GM12878 (cell line): ENCODE results near the gene RTEL1. TPM values are rescaled to one million over a fixed set of nuclear protein-coding genes. Genes with fewer than 3 reads are reported as not detected.

ENCODE experiments used
- ATAC-seq: fragments of 200-7000 bp; cut with Tn5 transposase; 3 replicates; pipeline ENCODE4 v1.9.1; 2020; ENCODE audit warnings: mild to moderate bottlenecking, moderate library complexity
- BruUV-seq: library from RNA; stranded (reverse); fragments of 400-500 nt; replicated peaks from 2 replicates; lab custom pipeline; 2021; lab: Mats Ljungman, UMichigan
- CTCF ChIA-PET: fragments of 300-600 bp; sonication (Branson Sonifier 250); formaldehyde crosslinking; extraction: SDS; loops from one replicate; lab custom pipeline; 2021; ENCODE audit warnings: inconsistent platforms; lab: Yijun Ruan, JAX
- POLR2A ChIA-PET: fragments of 350-600 bp; formaldehyde crosslinking; extraction: SDS; loops from one replicate; lab custom pipeline; 2021; ENCODE audit warnings: inconsistent platforms; lab: Charles Lee
- RAD21 ChIA-PET: fragments of 300-600 bp; sonication (Branson Sonifier 250); formaldehyde crosslinking; loops from one replicate; lab custom pipeline; 2023; ENCODE audit warnings: antibody characterized with exemption; ENCODE audit not compliant: unreplicated experiment; lab: Charles Lee
- SMC1A ChIA-PET: fragments of 300-600 bp; sonication (Branson Sonifier 250); formaldehyde crosslinking; loops from one replicate; lab custom pipeline; 2023; ENCODE audit not compliant: unreplicated experiment, uncharacterized antibody; lab: Charles Lee
- DNase-seq: peaks from one replicate; pipeline ENCODE4 v3.0.0-alpha.2; 2011; ENCODE audit warnings: low read depth, low spot score
- FAIRE-seq: peaks from 3 replicates; lab custom pipeline; 2011; peaks lifted over from hg19 to GRCh38; lab: Jason Lieb, UNC
- H2AFZ ChIP-seq: 2 replicates; pipeline ENCODE4 v1.6.0; 2011; ENCODE audit warnings: low read depth, low read length, control low read depth; ENCODE audit not compliant: control insufficient read depth
- H3K27ac ChIP-seq: 2 replicates; pipeline ENCODE4 v1.5.1; 2011; ENCODE audit warnings: control low read depth; ENCODE audit not compliant: control insufficient read depth, insufficient read depth
- H3K27me3 ChIP-seq, 2 experiments: replicated peaks in 1 of 2; 2 replicates each; pipeline versions ENCODE4 v1.6.0 to v1.6.1; 2011; ENCODE audit warnings: low read length in 1 of 2; ENCODE audit not compliant: control insufficient read depth in 2 of 2, insufficient read depth in 2 of 2
- H3K36me3 ChIP-seq, 2 experiments: 2 replicates each; pipeline ENCODE4 v1.5.1; 2011; ENCODE audit warnings: low read length in 1 of 2; ENCODE audit not compliant: control insufficient read depth in 2 of 2, insufficient read depth in 2 of 2
- H3K4me1 ChIP-seq: 2 replicates; pipeline ENCODE4 v1.6.1; 2011; ENCODE audit warnings: mild to moderate bottlenecking, low read length, moderate library complexity, mixed read lengths; ENCODE audit not compliant: control insufficient read depth, insufficient read depth
- H3K4me2 ChIP-seq: 2 replicates; pipeline ENCODE4 v1.6.0; 2011; ENCODE audit warnings: control low read depth; ENCODE audit not compliant: control insufficient read depth, insufficient read depth
- H3K4me3 ChIP-seq: fragments of 200-600 bp; sonication (generic); 2 replicates; pipeline ENCODE4 v1.5.1; 2016
- H3K79me2 ChIP-seq: 2 replicates; pipeline ENCODE4 v1.6.0; 2011; ENCODE audit warnings: low read length; ENCODE audit not compliant: control insufficient read depth, insufficient read depth
- H3K9ac ChIP-seq: 2 replicates; pipeline ENCODE4 v1.8.0; 2011; ENCODE audit warnings: low read length, control low read depth, mixed read lengths; ENCODE audit not compliant: control insufficient read depth, insufficient read depth
- H3K9me3 ChIP-seq: replicated peaks from 3 replicates; pipeline ENCODE4 v1.5.1; 2011; ENCODE audit warnings: mild to moderate bottlenecking, low read length; ENCODE audit not compliant: control insufficient read depth, insufficient read depth
- H4K20me1 ChIP-seq: 2 replicates; pipeline ENCODE4 v1.6.0; 2011; ENCODE audit not compliant: control insufficient read depth, insufficient read depth
- CEBPB ChIP-seq, 2 experiments: fragments of 150-350 bp in 1 of 2; IDR thresholded peaks; 2 replicates each; pipeline ENCODE4 v1.6.1; 2012 to 2014; ENCODE audit warnings: low read depth in 2 of 2, low read length in 2 of 2, borderline replicate concordance in 1 of 2, inconsistent platforms in 1 of 2
- CEBPZ ChIP-seq: fragments of 150-350 bp; IDR thresholded peaks from 2 replicates; pipeline ENCODE4 v1.6.1; 2016; ENCODE audit warnings: low read depth, low read length
- CHD2 ChIP-seq: IDR thresholded peaks from 2 replicates; pipeline ENCODE4 v1.6.1; 2011; ENCODE audit warnings: low read depth, low read length, improper control_type of control experiment, borderline replicate concordance
- DPF2 ChIP-seq: fragments of 450-650 bp; IDR thresholded peaks from 2 replicates; pipeline ENCODE4 v1.6.1; 2017; ENCODE audit warnings: mild to moderate bottlenecking
- EED ChIP-seq: sonication (generic); IDR thresholded peaks from 2 replicates; pipeline ENCODE4 v1.6.1; 2016; ENCODE audit warnings: antibody characterized with exemption, low read depth
- IKZF2 ChIP-seq, 2 experiments: fragments of 450-650 bp; IDR thresholded peaks; 2 replicates each; pipeline ENCODE4 v1.6.1; 2017; ENCODE audit warnings: mild to moderate bottlenecking in 2 of 2, moderate library complexity in 2 of 2
- SREBF1 ChIP-seq: IDR thresholded peaks from 2 replicates; pipeline ENCODE4 v1.6.1; 2012; ENCODE audit warnings: mild to moderate bottlenecking, low read length
- STAT3 ChIP-seq: IDR thresholded peaks from 2 replicates; pipeline ENCODE4 v1.6.1; 2011; ENCODE audit warnings: low read depth, low read length, improper control_type of control experiment
- ZBED1 ChIP-seq: IDR thresholded peaks from 2 replicates; pipeline ENCODE4 v1.6.1; 2016; ENCODE audit warnings: borderline replicate concordance
- WGBS: methylation state at CpG from one replicate; pipeline ENCODE4 v1.1.6; 2016; ENCODE audit warnings: low lambda C conversion rate; ENCODE audit not compliant: insufficient replicate concordance, insufficient coverage; ENCODE audit errors: missing lambda C conversion rate; 5-methylcytosine and 5-hydroxymethylcytosine counted together
- in situ Hi-C: fragments of 300-500 bp; cut with MboI; formaldehyde crosslinking; loops from 9 replicates; pipeline ENCODE4 v1.14.3; 2018; ENCODE audit warnings: mixed read lengths
- intact Hi-C: fragments of 100-400 bp; cut with micrococcal nuclease; formaldehyde crosslinking; loops from one replicate; pipeline ENCODE4 v1.14.2; 2022; ENCODE audit not compliant: unreplicated experiment
- polyA plus RNA-seq, 11 experiments: library from polyadenylated mRNA; depleted of rRNA in 4 of 11; unstranded in 6 of 11; stranded (reverse) in 5 of 11; fragments of >200 nt; fragmentation: Nextera tagmentation in 4 of 11; fragmentation: Illumina TruSeq in 1 of 11; extraction: Ambion mirVana in 4 of 11; extraction: Trizol in 1 of 11; gene quantifications; 1 replicate in 1 of 11; 2 replicates in 10 of 11; pipeline versions ENCODE4 v1.2.1 to v1.2.3, GENCODE V29; 2011 to 2016; ENCODE audit warnings: inconsistent platforms in 2 of 11, missing spikeins in 2 of 11, low read depth in 1 of 11
- total RNA-seq, 4 experiments: library from RNA; depleted of rRNA in 3 of 4; stranded (reverse); fragments of >200 nt in 3 of 4; fragmentation: Illumina TruSeq in 1 of 4; extraction: Trizol in 1 of 4; gene quantifications; 2 replicates each; pipeline versions ENCODE4 v1.2.1 to v1.2.3, GENCODE V29; 2013 to 2021
- TF ChIP-seq, protein P1 (sequence below): fragments of 450-650 bp; IDR thresholded peaks from 2 replicates; pipeline ENCODE4 v1.6.1; 2017; ENCODE audit warnings: mild to moderate bottlenecking, moderate library complexity
- TF ChIP-seq, protein P2 (sequence below): fragments of 450-650 bp; formaldehyde crosslinking; IDR thresholded peaks from 2 replicates; pipeline ENCODE4 v1.5.0; 2022; ENCODE audit warnings: mild to moderate bottlenecking, missing genetic modification characterization

Gene RTEL1
- total and polyA plus RNA-seq, 10 of the 15 experiments (the other 5 are each of a cell fraction or from before 2014, with no cell fraction given), result 0.40 to 37.2 (median 15.6) TPM; not detected in 1

- in situ Hi-C loops, result no loop called here
- no TSS peak for BruUV-seq
- Histone ChIP-seq H3K9ac (no peak overlapping the region), H3K27me3 (no peaks in the 10 kb centered on the region), H3K36me3 (no peaks in the 10 kb centered on the region; a peak in 1 of 4 replicates), H2AFZ (no peak overlapping the region), H3K4me2 (no peak overlapping the region), H3K9me3 (no peaks in the 10 kb centered on the region)
- TF ChIP-seq CEBPZ (no peak), IKZF2 (IDR thresholded peaks at IDR 0.05) (no peak), CEBPB (IDR thresholded peaks at IDR 0.05; ENCODE audit: borderline replicate concordance in 1 of 2, low read depth in 2 of 2, low read length in 2 of 2) (no peak), SREBF1 (no peak), ZBED1 (no peak), DPF2 (no peak), STAT3 (no peak), EED (no peak), CHD2 (no peak)
- TF ChIP-seq, protein P1, sequence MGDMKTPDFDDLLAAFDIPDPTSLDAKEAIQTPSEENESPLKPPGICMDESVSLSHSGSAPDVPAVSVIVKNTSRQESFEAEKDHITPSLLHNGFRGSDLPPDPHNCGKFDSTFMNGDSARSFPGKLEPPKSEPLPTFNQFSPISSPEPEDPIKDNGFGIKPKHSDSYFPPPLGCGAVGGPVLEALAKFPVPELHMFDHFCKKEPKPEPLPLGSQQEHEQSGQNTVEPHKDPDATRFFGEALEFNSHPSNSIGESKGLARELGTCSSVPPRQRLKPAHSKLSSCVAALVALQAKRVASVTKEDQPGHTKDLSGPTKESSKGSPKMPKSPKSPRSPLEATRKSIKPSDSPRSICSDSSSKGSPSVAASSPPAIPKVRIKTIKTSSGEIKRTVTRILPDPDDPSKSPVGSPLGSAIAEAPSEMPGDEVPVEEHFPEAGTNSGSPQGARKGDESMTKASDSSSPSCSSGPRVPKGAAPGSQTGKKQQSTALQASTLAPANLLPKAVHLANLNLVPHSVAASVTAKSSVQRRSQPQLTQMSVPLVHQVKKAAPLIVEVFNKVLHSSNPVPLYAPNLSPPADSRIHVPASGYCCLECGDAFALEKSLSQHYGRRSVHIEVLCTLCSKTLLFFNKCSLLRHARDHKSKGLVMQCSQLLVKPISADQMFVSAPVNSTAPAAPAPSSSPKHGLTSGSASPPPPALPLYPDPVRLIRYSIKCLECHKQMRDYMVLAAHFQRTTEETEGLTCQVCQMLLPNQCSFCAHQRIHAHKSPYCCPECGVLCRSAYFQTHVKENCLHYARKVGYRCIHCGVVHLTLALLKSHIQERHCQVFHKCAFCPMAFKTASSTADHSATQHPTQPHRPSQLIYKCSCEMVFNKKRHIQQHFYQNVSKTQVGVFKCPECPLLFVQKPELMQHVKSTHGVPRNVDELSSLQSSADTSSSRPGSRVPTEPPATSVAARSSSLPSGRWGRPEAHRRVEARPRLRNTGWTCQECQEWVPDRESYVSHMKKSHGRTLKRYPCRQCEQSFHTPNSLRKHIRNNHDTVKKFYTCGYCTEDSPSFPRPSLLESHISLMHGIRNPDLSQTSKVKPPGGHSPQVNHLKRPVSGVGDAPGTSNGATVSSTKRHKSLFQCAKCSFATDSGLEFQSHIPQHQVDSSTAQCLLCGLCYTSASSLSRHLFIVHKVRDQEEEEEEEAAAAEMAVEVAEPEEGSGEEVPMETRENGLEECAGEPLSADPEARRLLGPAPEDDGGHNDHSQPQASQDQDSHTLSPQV, result no peak
- TF ChIP-seq, protein P2, sequence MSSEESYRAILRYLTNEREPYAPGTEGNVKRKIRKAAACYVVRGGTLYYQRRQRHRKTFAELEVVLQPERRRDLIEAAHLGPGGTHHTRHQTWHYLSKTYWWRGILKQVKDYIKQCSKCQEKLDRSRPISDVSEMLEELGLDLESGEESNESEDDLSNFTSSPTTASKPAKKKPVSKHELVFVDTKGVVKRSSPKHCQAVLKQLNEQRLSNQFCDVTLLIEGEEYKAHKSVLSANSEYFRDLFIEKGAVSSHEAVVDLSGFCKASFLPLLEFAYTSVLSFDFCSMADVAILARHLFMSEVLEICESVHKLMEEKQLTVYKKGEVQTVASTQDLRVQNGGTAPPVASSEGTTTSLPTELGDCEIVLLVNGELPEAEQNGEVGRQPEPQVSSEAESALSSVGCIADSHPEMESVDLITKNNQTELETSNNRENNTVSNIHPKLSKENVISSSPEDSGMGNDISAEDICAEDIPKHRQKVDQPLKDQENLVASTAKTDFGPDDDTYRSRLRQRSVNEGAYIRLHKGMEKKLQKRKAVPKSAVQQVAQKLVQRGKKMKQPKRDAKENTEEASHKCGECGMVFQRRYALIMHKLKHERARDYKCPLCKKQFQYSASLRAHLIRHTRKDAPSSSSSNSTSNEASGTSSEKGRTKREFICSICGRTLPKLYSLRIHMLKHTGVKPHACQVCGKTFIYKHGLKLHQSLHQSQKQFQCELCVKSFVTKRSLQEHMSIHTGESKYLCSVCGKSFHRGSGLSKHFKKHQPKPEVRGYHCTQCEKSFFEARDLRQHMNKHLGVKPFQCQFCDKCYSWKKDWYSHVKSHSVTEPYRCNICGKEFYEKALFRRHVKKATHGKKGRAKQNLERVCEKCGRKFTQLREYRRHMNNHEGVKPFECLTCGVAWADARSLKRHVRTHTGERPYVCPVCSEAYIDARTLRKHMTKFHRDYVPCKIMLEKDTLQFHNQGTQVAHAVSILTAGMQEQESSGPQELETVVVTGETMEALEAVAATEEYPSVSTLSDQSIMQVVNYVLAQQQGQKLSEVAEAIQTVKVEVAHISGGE (CRISPR knock-in tag), result no peak
- TF ChIP-seq, all 136 proteins: peak for 0
- H3K79me2 ChIP-seq, result no peaks in the 10 kb centered on the region
- ChIA-PET SMC1A (no interaction called here), POLR2A (no interaction called here), RAD21 (no interaction called here), CTCF (no interaction called here)
- no peak for ATAC-seq
- intact Hi-C loops, result no loop called here
- 87% methylated on average over 20 of the region's 21 CpGs for WGBS
- FAIRE-seq, result no peak
- H3K27ac ChIP-seq, result no peak overlapping the region
- no peaks in the 10 kb centered on the region for H4K20me1 ChIP-seq
- H3K4me1 ChIP-seq, result no peaks in the 10 kb centered on the region
- no peak overlapping the region for H3K4me3 ChIP-seq
- DNase-seq, result no peak
These were observed 27.3 kb downstream of the RTEL1 start for GRCh38 chr20:63685269-63686026.
